ENCODE results near the gene MRPL54. TPM values are rescaled to one million over a fixed set of nuclear protein-coding genes. Genes with fewer than 3 reads are reported as not detected.

MRPL54 gene
- total and polyA plus RNA-seq, 12 donors = 61.4 to 124 (median 69.3) TPM

DNA sequence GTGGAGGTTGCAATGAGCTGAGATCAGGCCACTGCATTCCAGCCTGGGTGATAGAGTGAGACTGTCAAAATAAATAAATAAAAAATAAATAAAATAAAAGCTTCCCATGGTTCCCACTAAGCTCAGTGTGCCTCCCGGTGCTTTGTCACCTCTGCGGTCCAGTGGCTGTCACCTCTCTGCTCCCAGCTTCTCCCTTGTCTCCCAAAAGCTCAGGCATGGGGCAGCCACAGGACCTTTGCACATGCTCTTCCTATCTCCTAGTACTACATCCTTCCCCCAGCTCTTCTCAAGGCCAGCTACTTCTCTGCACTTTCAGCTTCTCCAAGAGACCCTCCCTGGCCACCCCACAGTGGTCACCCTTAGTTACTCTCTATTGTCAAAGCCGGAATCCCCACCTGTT lies 31.3 kb downstream of the MRPL54 start:
- no peak for DNase-seq
- 96 to 99% methylated on average over 3 of the region's 3 CpGs for WGBS, 2 donors
- intact Hi-C loops (cut with DNase I) = no loop called here

DNA sequence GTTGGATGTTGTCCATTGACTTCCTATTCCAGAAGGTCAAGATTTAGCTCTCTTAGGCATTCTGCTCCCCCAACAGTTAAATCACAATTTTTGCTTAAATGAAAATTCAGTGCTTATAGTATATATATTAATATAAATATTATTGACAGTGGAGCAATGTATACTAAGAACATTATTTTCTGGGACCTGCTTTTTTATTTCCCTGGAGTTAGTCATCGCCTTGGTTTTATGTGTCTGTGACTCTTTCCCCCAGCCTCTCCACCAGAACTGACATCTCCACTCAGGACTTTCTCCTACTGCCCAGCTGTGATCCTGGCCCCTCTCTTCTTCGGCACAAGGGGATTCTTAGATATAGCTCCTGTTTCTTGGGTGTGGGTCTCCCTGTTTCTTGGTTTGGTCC lies 33.9 kb downstream of the MRPL54 start:
- no peak overlapping the region for H3K4me3 ChIP-seq
- no peak for ATAC-seq
- no peak overlapping the region for H3K27ac ChIP-seq
- intact Hi-C loops (cut with DNase I) = no loop called here
- H3K4me1 ChIP-seq = peaks cover 0 to 13% (median 4%) of the 10 kb centered on the region in 9 donors
- no peaks in the 10 kb centered on the region for H3K36me3 ChIP-seq
- TF ChIP-seq, protein P1, sequence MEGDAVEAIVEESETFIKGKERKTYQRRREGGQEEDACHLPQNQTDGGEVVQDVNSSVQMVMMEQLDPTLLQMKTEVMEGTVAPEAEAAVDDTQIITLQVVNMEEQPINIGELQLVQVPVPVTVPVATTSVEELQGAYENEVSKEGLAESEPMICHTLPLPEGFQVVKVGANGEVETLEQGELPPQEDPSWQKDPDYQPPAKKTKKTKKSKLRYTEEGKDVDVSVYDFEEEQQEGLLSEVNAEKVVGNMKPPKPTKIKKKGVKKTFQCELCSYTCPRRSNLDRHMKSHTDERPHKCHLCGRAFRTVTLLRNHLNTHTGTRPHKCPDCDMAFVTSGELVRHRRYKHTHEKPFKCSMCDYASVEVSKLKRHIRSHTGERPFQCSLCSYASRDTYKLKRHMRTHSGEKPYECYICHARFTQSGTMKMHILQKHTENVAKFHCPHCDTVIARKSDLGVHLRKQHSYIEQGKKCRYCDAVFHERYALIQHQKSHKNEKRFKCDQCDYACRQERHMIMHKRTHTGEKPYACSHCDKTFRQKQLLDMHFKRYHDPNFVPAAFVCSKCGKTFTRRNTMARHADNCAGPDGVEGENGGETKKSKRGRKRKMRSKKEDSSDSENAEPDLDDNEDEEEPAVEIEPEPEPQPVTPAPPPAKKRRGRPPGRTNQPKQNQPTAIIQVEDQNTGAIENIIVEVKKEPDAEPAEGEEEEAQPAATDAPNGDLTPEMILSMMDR (IDR thresholded peaks at IDR 0.05) = no peak
- 94 to 99% methylated on average over 2 of the region's 2 CpGs for WGBS, 2 donors
- peaks cover 0 to 18% (median 4%) of the 10 kb centered on the region in 11 donors for H3K9me3 ChIP-seq
- no peak for DNase-seq
- H3K27me3 ChIP-seq = peaks cover 0 to 32% (median 25%) of the 10 kb centered on the region in 7 donors

More for the DNA sequence above, 31.3 kb downstream of the MRPL54 start:
- H3K4me1 ChIP-seq = no peaks in the 10 kb centered on the region
- H3K9me3 ChIP-seq = peaks cover 0 to 26% (median 4%) of the 10 kb centered on the region in 11 donors
- no peaks in the 10 kb centered on the region for H3K36me3 ChIP-seq
- ATAC-seq = no peak
- no peak overlapping the region for H3K4me3 ChIP-seq
- TF ChIP-seq, protein P1 (IDR thresholded peaks at IDR 0.05) = no peak
- no peak overlapping the region for H3K27ac ChIP-seq
- peaks cover 0 to 10% (median 2%) of the 10 kb centered on the region in 7 donors for H3K27me3 ChIP-seq

DNA sequence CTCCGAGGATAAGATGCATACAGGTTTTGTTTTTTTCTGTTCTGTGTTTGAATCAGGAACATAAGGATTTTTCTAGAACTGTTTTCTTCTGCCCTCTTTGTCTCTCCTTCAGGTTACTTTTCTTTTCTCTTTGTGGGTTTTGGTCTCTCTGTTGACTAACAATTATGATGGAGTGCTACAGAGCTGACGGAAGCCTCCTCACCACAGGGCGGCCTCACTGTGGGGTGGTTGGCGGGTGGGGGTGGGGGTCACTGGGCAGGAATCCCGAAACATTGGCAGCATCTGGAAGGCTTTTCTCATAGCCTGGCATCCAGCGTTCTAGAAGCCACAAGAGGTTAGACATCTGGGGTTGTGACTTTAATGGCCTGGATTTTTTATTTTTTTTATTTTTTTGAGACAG lies 35.7 kb downstream of the MRPL54 start:
- no peak for ATAC-seq
- peaks cover 0 to 46% (median 35%) of the 10 kb centered on the region in 7 donors for H3K27me3 ChIP-seq
- H3K4me3 ChIP-seq = no peak overlapping the region
- no peaks in the 10 kb centered on the region for H3K36me3 ChIP-seq
- WGBS, 2 donors = 74 to 82% methylated on average over 6 of the region's 6 CpGs
- intact Hi-C loops (cut with DNase I) = no loop called here
- H3K9me3 ChIP-seq = peaks cover 0 to 18% (median 4%) of the 10 kb centered on the region in 11 donors
- H3K4me1 ChIP-seq = peaks cover 0 to 20% (median 11%) of the 10 kb centered on the region in 9 donors
- TF ChIP-seq, protein P1 (IDR thresholded peaks at IDR 0.05) = no peak
- peak overlapping the region in 1 of 10 donors; percentile 65 for H3K27ac ChIP-seq
- no peak for DNase-seq

DNA sequence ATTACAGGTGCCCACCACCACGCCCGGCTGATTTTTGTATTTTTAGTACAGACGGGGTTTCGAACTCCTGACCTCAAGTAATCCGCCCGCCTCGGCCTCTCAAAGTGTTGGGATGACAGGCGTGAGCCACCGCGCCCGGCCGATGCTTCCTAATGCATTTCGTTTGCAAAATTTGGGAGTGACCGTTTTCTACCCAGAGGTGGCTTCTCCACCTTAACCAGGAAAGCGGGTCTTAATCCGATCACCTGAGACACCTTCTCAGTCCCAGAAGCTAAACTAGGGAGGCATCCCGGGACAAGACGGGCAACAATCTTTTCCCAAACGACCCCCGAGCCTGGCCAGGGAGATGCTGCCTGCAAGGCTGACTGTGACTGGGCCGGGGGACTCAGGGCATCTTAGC lies 38.5 kb downstream of the MRPL54 start:
- H3K36me3 ChIP-seq = no peaks in the 10 kb centered on the region
- H3K27ac ChIP-seq = no peak overlapping the region
- peak overlapping the region in 7 of 10 donors; percentile 24 to 47 (median 40) for H3K4me3 ChIP-seq
- TF ChIP-seq, protein P1 (IDR thresholded peaks at IDR 0.05) = no peak
- intact Hi-C loops (cut with DNase I) = no loop called here
- peaks cover 0 to 16% (median 4%) of the 10 kb centered on the region in 11 donors for H3K9me3 ChIP-seq
- WGBS, 2 donors = 32 to 35% methylated on average over 21 of the region's 21 CpGs
- peaks cover 0 to 48% (median 41%) of the 10 kb centered on the region in 7 donors for H3K27me3 ChIP-seq
- ATAC-seq (no peak), DNase-seq (no peak)
- peaks cover 0 to 20% (median 11%) of the 10 kb centered on the region in 9 donors for H3K4me1 ChIP-seq
